GM19238 (cell line): ENCODE measurements around the gene ACHE.
"Not testable (repeated sequence)": the region's sequence is repeated elsewhere in the genome, so short reads cannot be mapped to it uniquely, and the experiment has no call there.

Experiments
- DNase-seq: peaks from one replicate; pipeline ENCODE4 v3.0.0; 2011; ENCODE audit warnings: low spot score; ENCODE audit not compliant: insufficient read length

Gene ACHE

GRCh38 chr7:100863406-100863950, 32.2 kb downstream of the ACHE start:
- DNase-seq: no peak

DNA sequence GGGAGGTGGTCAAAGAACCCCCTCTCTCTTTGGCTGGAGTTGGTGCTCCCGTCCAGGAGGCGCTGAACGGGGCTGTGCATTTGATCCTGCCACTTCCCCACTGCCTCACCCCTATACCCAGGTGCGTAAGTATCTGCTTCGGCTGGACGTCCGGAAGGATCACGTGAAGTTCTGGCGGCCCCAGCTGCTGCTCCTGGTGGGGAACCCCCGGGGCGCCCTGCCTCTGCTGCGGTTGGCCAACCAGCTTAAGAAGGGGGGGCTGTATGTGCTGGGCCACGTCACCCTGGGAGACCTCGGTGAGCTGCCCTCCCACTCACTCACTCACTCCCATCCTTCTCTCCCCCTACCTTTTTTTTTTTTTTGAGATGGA, 34.1 kb downstream of the ACHE start:
- DNase-seq: no peak

GRCh38 chr7:100860702-100861615, 34.7 kb downstream of the ACHE start:
- DNase-seq: no peak

DNA sequence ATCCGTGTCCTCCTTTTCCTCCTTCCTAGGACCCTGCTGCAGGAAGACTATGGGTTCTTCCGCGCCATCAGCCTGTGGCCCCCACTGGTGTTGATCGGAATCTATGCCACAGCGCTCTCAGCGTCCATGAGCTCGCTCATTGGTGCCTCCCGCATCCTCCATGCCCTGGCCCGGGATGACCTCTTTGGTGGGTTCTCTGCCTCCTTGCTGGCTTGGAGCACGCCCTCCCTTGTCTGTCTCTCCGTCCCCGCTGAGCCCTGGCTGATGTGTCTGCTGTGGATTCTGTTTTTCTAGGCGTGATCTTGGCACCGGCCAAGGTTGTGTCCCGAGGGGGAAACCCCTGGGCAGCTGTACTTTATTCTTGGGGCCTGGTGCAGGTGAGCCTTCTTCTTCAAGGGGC, 35.8 kb downstream of the ACHE start:
- no peak for DNase-seq

GRCh38 chr7:100856871-100857282, 38.8 kb downstream of the ACHE start:
- no peak for DNase-seq

DNA sequence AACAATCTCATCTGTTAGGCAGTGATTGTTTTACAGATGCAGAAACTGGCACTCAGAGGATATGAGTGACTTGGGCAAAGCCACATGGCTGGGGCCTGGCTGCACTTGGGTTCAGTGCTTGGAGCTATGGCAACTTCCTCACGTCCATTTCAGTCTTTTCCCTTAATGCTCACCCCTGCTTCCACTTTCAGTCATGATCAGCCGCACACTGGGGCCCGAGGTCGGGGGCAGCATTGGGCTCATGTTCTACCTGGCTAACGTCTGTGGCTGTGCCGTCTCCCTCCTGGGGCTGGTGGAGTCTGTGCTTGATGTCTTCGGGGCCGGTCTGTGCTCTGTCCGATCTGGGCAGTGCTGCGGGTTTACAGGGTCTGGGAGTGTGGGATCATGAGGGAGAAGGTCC, 40.2 kb downstream of the ACHE start:
- no peak for DNase-seq

DNA sequence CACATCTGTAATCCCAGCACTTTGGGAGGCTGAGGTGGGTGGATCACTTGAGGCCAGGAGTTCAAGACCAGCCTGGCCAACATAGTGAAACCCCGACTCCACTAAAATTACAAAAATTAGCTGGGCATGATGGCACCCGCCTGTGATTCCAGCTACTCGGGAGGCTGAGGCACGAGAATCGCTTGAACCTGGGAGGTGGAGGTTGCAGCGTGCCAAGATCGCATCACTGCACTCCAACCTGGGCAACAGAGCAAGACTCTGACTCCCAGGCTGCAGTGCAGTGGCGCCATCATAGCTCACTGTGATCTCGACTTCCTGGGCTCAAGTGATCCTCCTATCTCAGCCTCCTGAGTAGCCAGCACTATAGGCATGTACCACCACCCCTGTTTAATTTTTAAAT, 40.8 kb downstream of the ACHE start:
- DNase-seq: not testable (repeated sequence)

DNA sequence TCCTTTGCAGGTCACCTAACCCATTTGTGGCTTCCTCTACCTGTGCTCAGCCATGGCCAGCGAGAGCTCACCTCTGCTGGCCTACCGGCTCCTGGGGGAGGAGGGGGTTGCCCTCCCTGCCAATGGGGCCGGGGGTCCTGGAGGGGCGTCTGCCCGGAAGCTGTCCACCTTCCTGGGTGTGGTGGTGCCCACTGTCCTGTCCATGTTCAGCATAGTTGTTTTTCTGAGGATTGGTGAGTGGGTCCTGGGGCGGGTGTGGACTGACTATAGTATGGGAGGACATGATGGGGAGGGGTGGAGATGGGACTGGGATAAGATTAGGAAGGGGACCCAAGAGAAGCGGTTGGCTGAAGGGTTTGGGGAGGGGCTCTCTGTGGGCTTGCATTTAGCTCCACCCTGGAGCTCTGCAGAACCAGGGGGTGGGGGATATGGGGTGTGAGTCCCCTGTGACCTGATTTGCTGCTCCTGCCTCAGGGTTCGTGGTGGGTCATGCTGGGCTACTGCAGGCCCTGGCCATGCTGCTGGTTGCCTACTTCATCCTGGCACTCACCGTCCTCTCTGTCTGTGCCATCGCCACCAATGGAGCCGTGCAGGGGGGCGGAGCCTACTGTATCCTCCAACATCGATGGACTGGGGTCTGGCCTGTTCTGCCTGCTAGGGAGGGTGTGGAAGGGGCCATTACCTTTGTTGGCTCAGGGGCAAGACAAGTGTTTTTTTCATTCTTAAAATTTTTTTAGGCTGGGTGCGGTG, 41.4 kb downstream of the ACHE start:
- no peak for DNase-seq

- peak; percentile 98 for DNase-seq
Observed at GRCh38 chr7:100852048-100852872, 43.4 kb downstream of the ACHE start, which contains the start of gene SLC12A9. TSS of gene SLC12A9 (plus strand) at chr7:100852713. CDS start at chr7:100854198, 1,485 bp downstream.

DNA sequence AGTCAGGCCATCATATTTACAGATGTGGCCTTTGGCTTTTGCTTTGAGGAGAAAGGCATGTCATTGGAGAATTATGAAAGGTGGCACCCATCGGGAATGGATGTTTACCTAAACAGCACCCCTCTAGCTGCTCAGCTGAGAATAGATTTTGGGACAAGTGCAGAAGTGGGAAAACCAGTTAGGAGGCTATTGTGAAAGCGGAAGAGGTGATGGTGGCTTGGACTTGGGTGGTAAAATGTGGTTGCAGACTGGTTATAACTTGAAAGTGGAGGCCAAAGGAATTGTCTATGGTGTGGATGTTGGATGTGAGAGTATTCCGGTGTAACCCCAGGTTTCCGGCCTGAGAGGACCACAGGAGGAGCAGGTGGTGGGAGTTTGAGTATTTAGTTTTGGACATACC, 48.3 kb downstream of the ACHE start:
- DNase-seq: no peak

DNA sequence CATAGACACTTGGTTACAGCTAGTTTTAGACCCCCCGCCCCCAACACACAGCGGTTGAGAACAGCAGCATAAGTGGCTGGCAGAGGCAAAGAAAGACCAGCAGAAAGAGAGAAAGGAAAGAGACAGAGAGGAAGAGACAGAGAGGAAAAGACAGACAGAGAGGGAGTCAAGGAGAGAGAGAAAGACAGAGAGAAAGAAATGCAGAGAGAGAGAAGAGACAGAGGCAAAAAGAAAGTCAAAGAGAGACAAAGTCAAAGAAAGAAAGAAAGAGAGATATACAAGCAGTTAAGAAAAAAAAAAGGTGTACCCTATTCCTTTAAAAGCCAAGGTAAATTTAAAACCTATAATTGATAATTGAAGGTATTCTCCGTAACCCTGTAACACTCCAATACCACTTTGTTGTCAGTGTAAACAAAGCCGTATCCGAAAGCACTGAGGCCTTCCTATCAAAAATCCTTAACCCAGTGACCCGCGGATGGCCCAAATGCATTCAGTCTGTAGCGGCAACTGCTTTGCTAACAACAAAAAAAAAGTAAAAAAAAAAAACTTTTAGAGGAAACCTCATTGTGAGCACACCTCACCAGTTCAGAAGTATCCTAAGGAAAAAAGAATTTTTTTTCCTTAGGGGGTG, 55.1 kb downstream of the ACHE start:
- DNase-seq: no peak
